Embryonic facial prominence (tissue), 1 donor: ENCODE measurements around the gene ZNF837.
"Not testable (repeated sequence)": the region's sequence is repeated elsewhere in the genome, so short reads cannot be mapped to it uniquely, and the experiment has no call there.

Experiments used
- DNase-seq: peaks from one replicate; pipeline ENCODE4 v3.0.0-alpha.2; 2016; ENCODE audit errors: extremely low spot score

The ZNF837 gene

GRCh38 chr19:58396691-58397532 is 16.1 kb upstream of the ZNF837 start:
- DNase-seq = no peak

GRCh38 chr19:58395979-58396627 is 15.3 kb upstream of the ZNF837 start:
- DNase-seq = no peak

GRCh38 chr19:58395220-58395978 is 14.6 kb upstream of the ZNF837 start, which contains the start of gene RNF225:
TSS of gene RNF225 (plus strand) at chr19:58395656. CDS start at chr19:58396090, 434 bp downstream.
- no peak for DNase-seq

GRCh38 chr19:58394821-58395219 is 14.0 kb upstream of the ZNF837 start:
- no peak for DNase-seq

- DNase-seq = no peak
Observed at GRCh38 chr19:58393725-58394033, 12.8 kb upstream of the ZNF837 start.

GRCh38 chr19:58392945-58393724 is 12.3 kb upstream of the ZNF837 start:
- DNase-seq = no peak

GRCh38 chr19:58388175-58388526 is 7.3 kb upstream of the ZNF837 start:
- DNase-seq = no peak

- no peak for DNase-seq
Observed at GRCh38 chr19:58387338-58388174, 6.7 kb upstream of the ZNF837 start.

- DNase-seq = peak; percentile 98
Observed at GRCh38 chr19:58386576-58387337, 5.9 kb upstream of the ZNF837 start, which contains the start of gene RPS5. TSS of gene RPS5 (plus strand) at chr19:58387269. CDS start at chr19:58388138, 869 bp downstream.

- no peak for DNase-seq
Observed at GRCh38 chr19:58385891-58386575, 5.2 kb upstream of the ZNF837 start.

GRCh38 chr19:58385313-58385890 is 4.6 kb upstream of the ZNF837 start:
- no peak for DNase-seq

GRCh38 chr19:58382997-58383603 is 2.3 kb upstream of the ZNF837 start:
- no peak for DNase-seq

GRCh38 chr19:58381460-58382212 is 806 bp upstream of the ZNF837 start:
- no peak for DNase-seq

- DNase-seq = no peak
Observed at GRCh38 chr19:58380037-58380661, 681 bp downstream of the ZNF837 start.

GRCh38 chr19:58379246-58379645 is 1.6 kb downstream of the ZNF837 start:
- no peak for DNase-seq

GRCh38 chr19:58376724-58377123 is 4.1 kb downstream of the ZNF837 start:
- not testable (repeated sequence) for DNase-seq

GRCh38 chr19:58374200-58374599 is 6.6 kb downstream of the ZNF837 start:
- no peak for DNase-seq
